K562 (cell line): ENCODE results near the gene ATG7. TPM values are rescaled to one million over a fixed set of nuclear protein-coding genes. Genes with fewer than 3 reads are reported as not detected.

Experiments
- ATAC-seq: fragments of 200-7000 bp; cut with Tn5 transposase; 3 replicates; pipeline ENCODE4 v1.9.1; 2020; ENCODE audit warnings: moderate library complexity
- BruUV-seq: library from RNA; stranded (reverse); fragments of 400-500 nt; replicated peaks from 2 replicates; lab custom pipeline; 2021; lab: Mats Ljungman, UMichigan
- CTCF ChIA-PET: fragments of 300-600 bp; formaldehyde crosslinking; extraction: SDS; loops from one replicate; lab custom pipeline; 2021; ENCODE audit warnings: low intra/inter-chr PET ratio; lab: Yijun Ruan, JAX
- POLR2A ChIA-PET: fragments of 300-600, 350-650 bp; sonication (Branson Sonifier 250); formaldehyde crosslinking; extraction: SDS; loops from one replicate; lab custom pipeline; 2021; ENCODE audit warnings: antibody characterized with exemption, inconsistent platforms; lab: Yijun Ruan, JAX
- DNase-seq, 4 experiments: peaks; one replicate each; pipeline versions ENCODE4 v3.0.0 to v3.0.0-alpha.2; 2011 to 2018; ENCODE audit warnings: low spot score in 3 of 4, mixed read lengths in 3 of 4; ENCODE audit errors: extremely low read depth in 1 of 4
- FAIRE-seq: peaks from 2 replicates; lab custom pipeline; 2011; peaks lifted over from hg19 to GRCh38; lab: Jason Lieb, UNC
- H2AFZ ChIP-seq: 2 replicates; pipeline ENCODE4 v1.6.0; 2011; ENCODE audit warnings: low read depth, low read length, control low read depth, inconsistent platforms
- H3K27ac ChIP-seq: fragments of 200-600 bp; 3 replicates; pipeline ENCODE4 v1.8.0; 2011; ENCODE audit warnings: low read depth, mild to moderate bottlenecking, control low read depth, inconsistent platforms, low read length, moderate library complexity, mixed read lengths; ENCODE audit errors: extremely low read depth
- H3K27me3 ChIP-seq, 2 experiments: fragments of 300-600 bp in 1 of 2; 2 replicates in 1 of 2; 3 replicates in 1 of 2; pipeline versions ENCODE4 v1.6.0 to v1.8.0; 2011; ENCODE audit warnings: inconsistent platforms in 2 of 2, low read length in 2 of 2, mild to moderate bottlenecking in 1 of 2, mixed read lengths in 1 of 2, moderate library complexity in 1 of 2; ENCODE audit not compliant: control insufficient read depth in 2 of 2, insufficient read depth in 2 of 2
- H3K36me3 ChIP-seq: fragments of 300-600 bp; 3 replicates; pipeline ENCODE4 v1.8.0; 2011; ENCODE audit warnings: mild to moderate bottlenecking, low read length, inconsistent platforms; ENCODE audit not compliant: control insufficient read depth, insufficient read depth
- H3K4me1 ChIP-seq, 2 experiments: fragments of 200-600 bp in 1 of 2; replicated peaks in 1 of 2; 2 replicates in 1 of 2; 3 replicates in 1 of 2; pipeline versions ENCODE4 v1.5.1 to v1.8.0; 2011; ENCODE audit warnings: inconsistent platforms in 2 of 2, low read length in 2 of 2, mild to moderate bottlenecking in 1 of 2, mixed read lengths in 1 of 2, moderate library complexity in 1 of 2; ENCODE audit not compliant: control insufficient read depth in 2 of 2, insufficient read depth in 2 of 2
- H3K4me2 ChIP-seq: 2 replicates; pipeline ENCODE4 v1.6.1; 2011; ENCODE audit warnings: low read length, control low read depth, inconsistent platforms, mixed read lengths; ENCODE audit not compliant: insufficient read depth
- H3K4me3 ChIP-seq: fragments of 200-600 bp; sonication (generic), shearing (Covaris generic); 2 replicates; pipeline ENCODE4 v1.5.1; 2016; ENCODE audit warnings: control low read depth, inconsistent platforms
- H3K79me2 ChIP-seq: fragments of 200-600 bp; 3 replicates; pipeline ENCODE4 v1.8.0; 2011; ENCODE audit warnings: low read length, inconsistent platforms; ENCODE audit not compliant: control insufficient read depth, insufficient read depth
- H3K9ac ChIP-seq, 2 experiments: 2 replicates each; pipeline versions ENCODE4 v1.6.0 to v1.6.1; 2011; ENCODE audit warnings: low read depth in 2 of 2, low read length in 2 of 2, control low read depth in 1 of 2, inconsistent platforms in 1 of 2, mild to moderate bottlenecking in 1 of 2, mixed read lengths in 1 of 2; ENCODE audit not compliant: insufficient read depth in 1 of 2
- H3K9me1 ChIP-seq: one replicate; pipeline ENCODE4 v1.6.0; 2011; ENCODE audit warnings: inconsistent platforms, mild to moderate bottlenecking, low read length, moderate library complexity; ENCODE audit not compliant: control insufficient read depth, insufficient read depth
- H3K9me3 ChIP-seq: replicated peaks from 2 replicates; pipeline ENCODE4 v1.5.1; 2011; ENCODE audit warnings: low read depth, low read length, inconsistent platforms; ENCODE audit not compliant: control insufficient read depth, insufficient read depth
- H4K20me1 ChIP-seq: replicated peaks from 2 replicates; pipeline ENCODE4 v1.6.1; 2011; ENCODE audit warnings: low read length, inconsistent platforms, mixed read lengths; ENCODE audit not compliant: control insufficient read depth, insufficient read depth
- ERF ChIP-seq: fragments of 450-650 bp; formaldehyde crosslinking; IDR thresholded peaks from 2 replicates; pipeline ENCODE4 v1.4.0; 2020; ENCODE audit warnings: mild to moderate bottlenecking, mixed read lengths
- ESRRA ChIP-seq: fragments of 450-650 bp; IDR thresholded peaks from 2 replicates; pipeline ENCODE4 v1.6.1; 2014; ENCODE audit warnings: low read depth, mild to moderate bottlenecking, moderate library complexity, borderline replicate concordance
- HEY1 ChIP-seq: fragments of 250-450 bp; sonication (Bioruptor Pico); IDR thresholded peaks from 2 replicates; pipeline ENCODE4 v1.5.0; 2020; ENCODE audit warnings: mild to moderate bottlenecking, moderate library complexity, borderline replicate concordance
- HINFP ChIP-seq: fragments of 450-650 bp; conservative IDR thresholded peaks from 2 replicates; pipeline ENCODE4 v1.6.1; 2016; ENCODE audit warnings: missing genetic modification characterization, low read depth, mild to moderate bottlenecking, control low read depth, missing compliant biosample characterization
- HIVEP1 ChIP-seq: fragments of 250-450 bp; sonication (Bioruptor Pico); IDR thresholded peaks from 2 replicates; pipeline ENCODE4 v1.4.0; 2020; ENCODE audit warnings: mild to moderate bottlenecking
- MECOM ChIP-seq: fragments of 250-450 bp; sonication (Bioruptor Pico); IDR thresholded peaks from 2 replicates; pipeline ENCODE4 v1.8.0; 2022; ENCODE audit warnings: inconsistent platforms
- NCOA6 ChIP-seq: fragments of 450-650 bp; IDR thresholded peaks from 2 replicates; pipeline ENCODE4 v1.6.1; 2017; ENCODE audit warnings: mild to moderate bottlenecking
- NFYB ChIP-seq: IDR thresholded peaks from 2 replicates; pipeline ENCODE4 v1.6.1; 2011; ENCODE audit warnings: mild to moderate bottlenecking, moderate library complexity; ENCODE audit not compliant: insufficient read length; ENCODE audit errors: extremely low read depth
- PTRF ChIP-seq: fragments of 450-650 bp; IDR thresholded peaks from 2 replicates; pipeline ENCODE4 v1.6.1; 2016; ENCODE audit warnings: mild to moderate bottlenecking, missing genetic modification characterization, missing compliant biosample characterization
- RBM15 ChIP-seq: fragments of 200-400 bp; formaldehyde crosslinking; IDR thresholded peaks from 2 replicates; pipeline ENCODE4 v1.6.1; 2018; ENCODE audit warnings: mild to moderate bottlenecking, low read length, moderate library complexity; ENCODE audit not compliant: insufficient read depth
- SMARCA5 ChIP-seq: fragments of 450-650 bp; IDR thresholded peaks from 2 replicates; pipeline ENCODE4 v1.6.1; 2016
- SOX6 ChIP-seq: fragments of 450-650 bp; IDR thresholded peaks from 2 replicates; pipeline ENCODE4 v1.6.1; 2014; ENCODE audit warnings: mild to moderate bottlenecking
- VEZF1 ChIP-seq: fragments of 200-800 bp; sonication (Bioruptor generic); IDR thresholded peaks from 2 replicates; pipeline ENCODE4 v1.6.1; 2017; ENCODE audit warnings: missing genetic modification characterization, missing compliant biosample characterization
- ZNF232 ChIP-seq: sonication (generic); formaldehyde crosslinking; IDR thresholded peaks from 2 replicates; pipeline ENCODE4 v1.8.0; 2022; ENCODE audit warnings: mild to moderate bottlenecking, missing genetic modification reagents
- ZNF584 ChIP-seq: fragments of 200-800 bp; sonication (Bioruptor generic); IDR thresholded peaks from 2 replicates; pipeline ENCODE4 v1.6.1; 2016; ENCODE audit warnings: low read depth, mild to moderate bottlenecking, missing genetic modification characterization, missing compliant biosample characterization
- WGBS: fragments of 100-300 bp; shearing (Covaris generic); methylation state at CpG from one replicate; pipeline ENCODE4 v1.1.6; 2016; ENCODE audit warnings: low coverage, mixed read lengths; ENCODE audit not compliant: insufficient coverage; ENCODE audit errors: missing lambda C conversion rate; 5-methylcytosine and 5-hydroxymethylcytosine counted together
- in situ Hi-C: fragments of 300-500 bp; cut with MboI; formaldehyde crosslinking; loops from 4 replicates; pipeline ENCODE4 v1.15.0; 2018; ENCODE audit warnings: inconsistent platforms, mixed read lengths
- intact Hi-C: fragments of 100-400 bp; cut with micrococcal nuclease; formaldehyde crosslinking; loops from 2 replicates; pipeline ENCODE4 v1.14.2; 2022
- polyA plus RNA-seq, 8 experiments: library from polyadenylated mRNA; depleted of rRNA in 4 of 8; stranded (reverse) in 5 of 8; unstranded in 3 of 8; fragments of >200 nt; fragmentation: Nextera tagmentation in 2 of 8; fragmentation: Illumina TruSeq in 1 of 8; extraction: Ambion mirVana in 2 of 8; extraction: Trizol in 1 of 8; gene quantifications; 2 replicates each; pipeline versions ENCODE4 v1.2.1 to v1.2.3, GENCODE V29; 2011 to 2014; ENCODE audit warnings: inconsistent platforms in 1 of 8, missing spikeins in 1 of 8
- total RNA-seq, 7 experiments: library from RNA; depleted of rRNA in 6 of 7; stranded (reverse); fragments of >200 nt in 6 of 7; fragmentation: Illumina TruSeq in 2 of 7; extraction: Trizol in 2 of 7; gene quantifications; 2 replicates each; pipeline versions ENCODE4 v1.2.1 to v1.2.3, GENCODE V29; 2011 to 2021; ENCODE audit warnings: low replicate concordance in 1 of 7
- TF ChIP-seq, protein P1 (sequence below): fragments of 250-450 bp; sonication (Bioruptor Pico); IDR thresholded peaks from 2 replicates; pipeline ENCODE4 v1.8.0; 2021; ENCODE audit warnings: borderline replicate concordance, mild to moderate bottlenecking, moderate library complexity; ENCODE audit not compliant: poor library complexity, severe bottlenecking
- TF ChIP-seq, protein P2 (sequence below): sonication (generic); formaldehyde crosslinking; IDR thresholded peaks from 2 replicates; pipeline ENCODE4 v1.8.0; 2022; ENCODE audit warnings: mild to moderate bottlenecking, missing genetic modification reagents, borderline replicate concordance

The ATG7 gene
- total and polyA plus RNA-seq, 9 of the 15 experiments (the other 6 are each of a cell fraction or from before 2014, with no cell fraction given), result 18.3 to 45.3 (median 33.6) TPM

GRCh38 chr3:11463591-11463990 lies 191.4 kb downstream of the ATG7 start:
- TF ChIP-seq ESRRA (no peak), ZNF232 (no peak), ERF (CRISPR knock-in tag) (no peak), NFYB (no peak), ZNF584 (CRISPR knock-in tag) (no peak), RBM15 (no peak), VEZF1 (no peak), SMARCA5 (no peak), PTRF (tag) (no peak), HEY1 (CRISPR knock-in tag) (no peak), MECOM (CRISPR knock-in tag) (no peak), HINFP (tag) (no peak), SOX6 (no peak), HIVEP1 (CRISPR knock-in tag) (no peak), NCOA6 (no peak)
- TF ChIP-seq, protein P1, sequence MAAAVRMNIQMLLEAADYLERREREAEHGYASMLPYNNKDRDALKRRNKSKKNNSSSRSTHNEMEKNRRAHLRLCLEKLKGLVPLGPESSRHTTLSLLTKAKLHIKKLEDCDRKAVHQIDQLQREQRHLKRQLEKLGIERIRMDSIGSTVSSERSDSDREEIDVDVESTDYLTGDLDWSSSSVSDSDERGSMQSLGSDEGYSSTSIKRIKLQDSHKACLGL (CRISPR knock-in tag), result no peak
- TF ChIP-seq, protein P2, sequence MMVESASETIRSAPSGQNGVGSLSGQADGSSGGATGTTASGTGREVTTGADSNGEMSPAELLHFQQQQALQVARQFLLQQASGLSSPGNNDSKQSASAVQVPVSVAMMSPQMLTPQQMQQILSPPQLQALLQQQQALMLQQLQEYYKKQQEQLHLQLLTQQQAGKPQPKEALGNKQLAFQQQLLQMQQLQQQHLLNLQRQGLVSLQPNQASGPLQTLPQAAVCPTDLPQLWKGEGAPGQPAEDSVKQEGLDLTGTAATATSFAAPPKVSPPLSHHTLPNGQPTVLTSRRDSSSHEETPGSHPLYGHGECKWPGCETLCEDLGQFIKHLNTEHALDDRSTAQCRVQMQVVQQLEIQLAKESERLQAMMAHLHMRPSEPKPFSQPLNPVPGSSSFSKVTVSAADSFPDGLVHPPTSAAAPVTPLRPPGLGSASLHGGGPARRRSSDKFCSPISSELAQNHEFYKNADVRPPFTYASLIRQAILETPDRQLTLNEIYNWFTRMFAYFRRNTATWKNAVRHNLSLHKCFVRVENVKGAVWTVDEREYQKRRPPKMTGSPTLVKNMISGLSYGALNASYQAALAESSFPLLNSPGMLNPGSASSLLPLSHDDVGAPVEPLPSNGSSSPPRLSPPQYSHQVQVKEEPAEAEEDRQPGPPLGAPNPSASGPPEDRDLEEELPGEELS (CRISPR knock-in tag), result no peak
- no peaks in the 10 kb centered on the region for H3K79me2 ChIP-seq
- no peaks in the 10 kb centered on the region for H3K27me3 ChIP-seq
- ATAC-seq, result no peak
- H3K4me1 ChIP-seq, result no peaks in the 10 kb centered on the region
- no peak overlapping the region for H3K9ac ChIP-seq
- no TSS peak for BruUV-seq
- intact Hi-C loops (no loop called here), in situ Hi-C loops (no loop called here)
- H3K4me2 ChIP-seq, result no peak overlapping the region
- POLR2A ChIA-PET, result interaction anchor here (1.3 kb wide), 1 partner anchor 13 kb away, joined by 3 read pairs; no protein-coding TSS in a partner anchor
- CTCF ChIA-PET, result no interaction called here
- H2AFZ ChIP-seq, result no peak overlapping the region
- DNase-seq, result no peak
- H3K9me1 ChIP-seq, result no peaks in the 10 kb centered on the region
- no peak for FAIRE-seq
- H3K4me3 ChIP-seq, result no peak overlapping the region
- H4K20me1 ChIP-seq, result no peaks in the 10 kb centered on the region
- H3K27ac ChIP-seq, result no peak overlapping the region
- H3K36me3 ChIP-seq, result no peaks in the 10 kb centered on the region
- no peaks in the 10 kb centered on the region for H3K9me3 ChIP-seq
- 60% methylated on average over 2 of the region's 2 CpGs for WGBS
